GM19025 (cell line): ENCODE measurements around the gene WDR35.
"Not testable (repeated sequence)": the region's sequence is repeated elsewhere in the genome, so short reads cannot be mapped to it uniquely, and the experiment has no call there.

ENCODE experiments used
- ATAC-seq: cut with Tn5 transposase; IDR thresholded peaks from one replicate; pipeline ENCODE4 v1.9.1; 2021; ENCODE audit warnings: mild to moderate bottlenecking, low read depth, moderate library complexity; ENCODE audit not compliant: unreplicated experiment

The WDR35 gene

GRCh38 chr2:19944205-19944845 lies 45.6 kb downstream of the WDR35 start:
- no peak for ATAC-seq

GRCh38 chr2:19943189-19943588 lies 46.7 kb downstream of the WDR35 start:
- ATAC-seq: no peak

- ATAC-seq: no peak
Measured at GRCh38 chr2:19942199-19942598, 47.7 kb downstream of the WDR35 start.

- ATAC-seq: no peak
Measured at GRCh38 chr2:19937004-19937403, 52.9 kb downstream of the WDR35 start.

- no peak for ATAC-seq
Measured at GRCh38 chr2:19936203-19936602, 53.7 kb downstream of the WDR35 start.

- ATAC-seq: no peak
Measured at GRCh38 chr2:19933351-19933981, 56.4 kb downstream of the WDR35 start.

- no peak for ATAC-seq
Measured at GRCh38 chr2:19932928-19933327, 57.0 kb downstream of the WDR35 start.

- no peak for ATAC-seq
Measured at GRCh38 chr2:19929226-19929625, 60.7 kb downstream of the WDR35 start.

- not testable (repeated sequence) for ATAC-seq
Measured at GRCh38 chr2:19927816-19928215, 62.1 kb downstream of the WDR35 start.

- not testable (repeated sequence) for ATAC-seq
Measured at GRCh38 chr2:19924526-19924925, 65.4 kb downstream of the WDR35 start.

- ATAC-seq: not testable (repeated sequence)
Measured at GRCh38 chr2:19922188-19922587, 67.7 kb downstream of the WDR35 start.

- no peak for ATAC-seq
Measured at GRCh38 chr2:19916385-19916950, 73.4 kb downstream of the WDR35 start.

GRCh38 chr2:19914266-19914975 lies 75.5 kb downstream of the WDR35 start:
- ATAC-seq: no peak

- no peak for ATAC-seq
Measured at GRCh38 chr2:19911808-19912509, 77.9 kb downstream of the WDR35 start.

GRCh38 chr2:19902216-19902740 lies 87.6 kb downstream of the WDR35 start:
- no peak for ATAC-seq

- ATAC-seq: peak; percentile 82
Measured at GRCh38 chr2:19901442-19902215, 88.3 kb downstream of the WDR35 start, which contains the start of gene TTC32. TTC32 (minus strand) TSS chr2:19901983; CDS start chr2:19901854, 129 bp downstream.

- peak; percentile 0 for ATAC-seq
Measured at GRCh38 chr2:19900931-19901441, 88.9 kb downstream of the WDR35 start.

GRCh38 chr2:19899985-19900930 lies 89.6 kb downstream of the WDR35 start:
- ATAC-seq: no peak
